HepG2 (cell line): ENCODE data around the gene UNC5A. TPM values are rescaled to one million over a fixed set of nuclear protein-coding genes. Genes with fewer than 3 reads are reported as not detected.
A peak's percentile ranks its signal among the peaks of the same experiment; 100 is the strongest.

ENCODE experiments used
- ATF7-NPFF ChIP-seq: sonication (generic); formaldehyde crosslinking; IDR thresholded peaks from 2 replicates; pipeline ENCODE4 v1.8.1; 2023; ENCODE audit warnings: mild to moderate bottlenecking, low read depth, missing genetic modification reagents, moderate library complexity
- BRD4 ChIP-seq: sonication (generic); formaldehyde crosslinking; IDR thresholded peaks from 2 replicates; pipeline ENCODE4 v1.4.0; 2020; ENCODE audit warnings: missing genetic modification reagents
- CBX1 ChIP-seq: IDR thresholded peaks from one replicate; pipeline ENCODE4 v1.6.1; 2016; ENCODE audit warnings: antibody characterized with exemption, low read depth
- FOSL2 ChIP-seq: sonication (generic); formaldehyde crosslinking; IDR thresholded peaks from 2 replicates; pipeline ENCODE4 v1.4.0; 2020; ENCODE audit warnings: missing genetic modification reagents
- FOXA1 ChIP-seq, 2 experiments: fragments of 450-650 bp in 1 of 2; sonication (generic) in 1 of 2; formaldehyde crosslinking in 1 of 2; IDR thresholded peaks; 2 replicates each; pipeline versions ENCODE4 v1.4.0 to v1.6.1; 2016 to 2020; ENCODE audit warnings: missing genetic modification reagents in 1 of 2
- GPN1 ChIP-seq: sonication (generic); formaldehyde crosslinking; IDR thresholded peaks from 2 replicates; pipeline ENCODE4 v1.5.1; 2020; ENCODE audit warnings: missing genetic modification reagents, borderline replicate concordance
- JUND ChIP-seq: sonication (generic); formaldehyde crosslinking; IDR thresholded peaks from 2 replicates; pipeline ENCODE4 v1.8.0; 2022; ENCODE audit warnings: mild to moderate bottlenecking, missing genetic modification reagents
- MAF1 ChIP-seq: sonication (generic); formaldehyde crosslinking; IDR thresholded peaks from 2 replicates; pipeline ENCODE4 v1.5.0; 2020; ENCODE audit warnings: missing genetic modification reagents, borderline replicate concordance
- NAIF1 ChIP-seq: sonication (generic); formaldehyde crosslinking; IDR thresholded peaks from 2 replicates; pipeline ENCODE4 v1.5.0; 2020; ENCODE audit warnings: mild to moderate bottlenecking, missing genetic modification reagents, borderline replicate concordance
- NBN ChIP-seq: fragments of 450-650 bp; conservative IDR thresholded peaks from 2 replicates; pipeline ENCODE4 v1.6.1; 2017
- PHF5A ChIP-seq: IDR thresholded peaks from one replicate; pipeline ENCODE4 v1.6.1; 2018; ENCODE audit warnings: low read depth, missing genetic modification reagents; ENCODE audit not compliant: unreplicated experiment
- RXRB ChIP-seq: IDR thresholded peaks from 2 replicates; pipeline ENCODE4 v1.6.1; 2016; ENCODE audit warnings: borderline replicate concordance, missing genetic modification reagents, missing compliant biosample characterization
- SP4 ChIP-seq: sonication (generic); formaldehyde crosslinking; IDR thresholded peaks from 2 replicates; pipeline ENCODE4 v1.8.1; 2023; ENCODE audit warnings: mild to moderate bottlenecking, missing genetic modification reagents
- STAG1 ChIP-seq: sonication (generic); formaldehyde crosslinking; IDR thresholded peaks from 2 replicates; pipeline ENCODE4 v1.4.0; 2020; ENCODE audit warnings: missing genetic modification reagents
- TMF1 ChIP-seq: sonication (generic); formaldehyde crosslinking; IDR thresholded peaks from 2 replicates; pipeline ENCODE4 v1.8.1; 2022; ENCODE audit warnings: low read depth, missing genetic modification reagents
- XRCC5 ChIP-seq: fragments of 200-400 bp; formaldehyde crosslinking; optimal IDR thresholded peaks from 2 replicates; pipeline ENCODE3; 2017; ENCODE audit warnings: mild to moderate bottlenecking, low read length
- ZFX ChIP-seq: sonication (generic); formaldehyde crosslinking; IDR thresholded peaks from 2 replicates; pipeline ENCODE4 v1.4.0; 2020; ENCODE audit warnings: mild to moderate bottlenecking, low read depth, missing genetic modification reagents, moderate library complexity
- ZNF121 ChIP-seq: sonication (generic); formaldehyde crosslinking; IDR thresholded peaks from 2 replicates; pipeline ENCODE4 v1.5.0; 2020; ENCODE audit warnings: mild to moderate bottlenecking, missing genetic modification reagents
- ZNF205 ChIP-seq: IDR thresholded peaks from 2 replicates; pipeline ENCODE4 v1.6.1; 2018; ENCODE audit warnings: missing biosample characterization, missing genetic modification reagents
- ZNF282 ChIP-seq: fragments of 450-650 bp; IDR thresholded peaks from 2 replicates; pipeline ENCODE4 v1.6.1; 2018; ENCODE audit not compliant: partially characterized antibody
- ZNF350 ChIP-seq: sonication (generic); formaldehyde crosslinking; IDR thresholded peaks from 2 replicates; pipeline ENCODE4 v1.4.0; 2020; ENCODE audit warnings: mild to moderate bottlenecking, low read depth, missing genetic modification reagents, borderline replicate concordance
- ZNF547 ChIP-seq: sonication (generic); formaldehyde crosslinking; IDR thresholded peaks from 2 replicates; pipeline ENCODE4 v1.5.1; 2020; ENCODE audit warnings: mild to moderate bottlenecking, missing genetic modification reagents
- ZNF549 ChIP-seq: sonication (generic); formaldehyde crosslinking; IDR thresholded peaks from 2 replicates; pipeline ENCODE4 v1.5.0; 2020; ENCODE audit warnings: missing genetic modification reagents
- ZNF670 ChIP-seq: sonication (generic); formaldehyde crosslinking; IDR thresholded peaks from 2 replicates; pipeline ENCODE4 v1.8.0; 2022; ENCODE audit warnings: mild to moderate bottlenecking, missing genetic modification reagents, borderline replicate concordance
- ZNF709 ChIP-seq: sonication (generic); formaldehyde crosslinking; IDR thresholded peaks from 2 replicates; pipeline ENCODE4 v1.5.0; 2020; ENCODE audit warnings: mild to moderate bottlenecking, missing genetic modification reagents
- ZNF850 ChIP-seq: sonication (generic); formaldehyde crosslinking; conservative IDR thresholded peaks from 2 replicates; pipeline ENCODE4 v1.9.0; 2021; ENCODE audit warnings: mild to moderate bottlenecking, missing genetic modification reagents
- polyA plus RNA-seq, 8 experiments: library from polyadenylated mRNA; depleted of rRNA in 3 of 8; stranded (reverse) in 7 of 8; unstranded in 1 of 8; fragments of >200 nt; fragmentation: Illumina TruSeq in 4 of 8; extraction: Trizol in 4 of 8; gene quantifications; 2 replicates each; pipeline versions ENCODE4 v1.2.1 to v1.2.3, GENCODE V29; 2011 to 2016; ENCODE audit warnings: low read depth in 4 of 8, missing spikeins in 1 of 8, mixed read lengths in 1 of 8; ENCODE audit not compliant: insufficient read depth in 1 of 8
- total RNA-seq, 5 experiments: library from RNA; depleted of rRNA; stranded (reverse); fragments of >200 nt; fragmentation: Illumina TruSeq; extraction: Trizol; gene quantifications; 2 replicates each; pipeline ENCODE4 v1.2.3, GENCODE V29; 2016; ENCODE audit warnings: low read depth in 1 of 5
- TF ChIP-seq, protein P1 (sequence below): sonication (generic); formaldehyde crosslinking; IDR thresholded peaks from 2 replicates; pipeline ENCODE4 v1.4.0; 2020; ENCODE audit warnings: missing genetic modification reagents, borderline replicate concordance
- TF ChIP-seq, protein P2 (sequence below): sonication (generic); formaldehyde crosslinking; IDR thresholded peaks from 2 replicates; pipeline ENCODE4 v1.4.0; 2020; ENCODE audit warnings: missing genetic modification reagents
- TF ChIP-seq, protein P3 (sequence below): sonication (generic); formaldehyde crosslinking; IDR thresholded peaks from 2 replicates; pipeline ENCODE4 v1.5.0; 2020; ENCODE audit warnings: missing genetic modification reagents

Gene UNC5A
- total and polyA plus RNA-seq, 2 of the 13 experiments (the other 11 are each of a cell fraction or from before 2014, with no cell fraction given) = not detected

DNA sequence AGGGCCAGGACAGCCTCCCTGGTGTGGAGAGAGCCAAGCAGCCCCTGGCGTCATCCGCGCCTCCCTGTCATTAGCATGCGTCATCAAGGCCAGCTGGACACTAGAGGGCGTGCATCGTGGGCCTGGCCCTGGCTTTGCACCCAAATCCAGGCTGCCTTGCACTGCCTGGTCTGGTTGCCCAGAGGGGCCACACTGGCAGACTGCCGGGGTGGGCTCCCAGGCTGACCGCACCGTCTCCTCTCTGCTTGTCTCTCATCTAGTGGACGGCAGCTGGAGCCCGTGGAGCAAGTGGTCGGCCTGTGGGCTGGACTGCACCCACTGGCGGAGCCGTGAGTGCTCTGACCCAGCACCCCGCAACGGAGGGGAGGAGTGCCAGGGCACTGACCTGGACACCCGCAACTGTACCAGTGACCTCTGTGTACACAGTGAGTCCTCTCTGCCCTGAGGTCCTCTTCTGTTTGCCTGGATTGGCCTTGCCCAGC is 59.8 kb downstream of the UNC5A start (continued):
- TF ChIP-seq ZNF547 (CRISPR knock-in tag) (no peak), TMF1 (CRISPR knock-in tag) (no peak), JUND (CRISPR knock-in tag) (peak; percentile 76; the same call in 1 of the 2 replicates), ZNF549 (CRISPR knock-in tag) (no peak), GPN1 (CRISPR knock-in tag) (no peak), STAG1 (CRISPR knock-in tag) (peak; percentile 57), ZNF709 (CRISPR knock-in tag) (no peak), NBN (no peak), XRCC5 (peak; percentile 74), ZNF282 (no peak), BRD4 (CRISPR knock-in tag) (no peak), ATF7-NPFF (CRISPR knock-in tag) (no peak), CBX1 (no peak), ZFX (CRISPR knock-in tag) (peak; percentile 55), SP4 (no peak), MAF1 (CRISPR knock-in tag) (no peak), FOXA1 (IDR thresholded peaks at IDR 0.05) (no peak), FOXA1 (CRISPR knock-in tag; IDR thresholded peaks at IDR 0.05) (peak; percentile 22; the same call in 1 of the 2 replicates), PHF5A (CRISPR knock-in tag) (no peak), ZNF350 (CRISPR knock-in tag) (no peak), ZNF205 (CRISPR knock-in tag) (no peak), FOSL2 (peak; percentile 86), NAIF1 (CRISPR knock-in tag) (no peak), ZNF670 (CRISPR knock-in tag) (no peak), ZNF850 (CRISPR knock-in tag) (no peak), ZNF121 (CRISPR knock-in tag) (no peak), RXRB (CRISPR knock-in tag) (no peak)
- TF ChIP-seq, protein P1, sequence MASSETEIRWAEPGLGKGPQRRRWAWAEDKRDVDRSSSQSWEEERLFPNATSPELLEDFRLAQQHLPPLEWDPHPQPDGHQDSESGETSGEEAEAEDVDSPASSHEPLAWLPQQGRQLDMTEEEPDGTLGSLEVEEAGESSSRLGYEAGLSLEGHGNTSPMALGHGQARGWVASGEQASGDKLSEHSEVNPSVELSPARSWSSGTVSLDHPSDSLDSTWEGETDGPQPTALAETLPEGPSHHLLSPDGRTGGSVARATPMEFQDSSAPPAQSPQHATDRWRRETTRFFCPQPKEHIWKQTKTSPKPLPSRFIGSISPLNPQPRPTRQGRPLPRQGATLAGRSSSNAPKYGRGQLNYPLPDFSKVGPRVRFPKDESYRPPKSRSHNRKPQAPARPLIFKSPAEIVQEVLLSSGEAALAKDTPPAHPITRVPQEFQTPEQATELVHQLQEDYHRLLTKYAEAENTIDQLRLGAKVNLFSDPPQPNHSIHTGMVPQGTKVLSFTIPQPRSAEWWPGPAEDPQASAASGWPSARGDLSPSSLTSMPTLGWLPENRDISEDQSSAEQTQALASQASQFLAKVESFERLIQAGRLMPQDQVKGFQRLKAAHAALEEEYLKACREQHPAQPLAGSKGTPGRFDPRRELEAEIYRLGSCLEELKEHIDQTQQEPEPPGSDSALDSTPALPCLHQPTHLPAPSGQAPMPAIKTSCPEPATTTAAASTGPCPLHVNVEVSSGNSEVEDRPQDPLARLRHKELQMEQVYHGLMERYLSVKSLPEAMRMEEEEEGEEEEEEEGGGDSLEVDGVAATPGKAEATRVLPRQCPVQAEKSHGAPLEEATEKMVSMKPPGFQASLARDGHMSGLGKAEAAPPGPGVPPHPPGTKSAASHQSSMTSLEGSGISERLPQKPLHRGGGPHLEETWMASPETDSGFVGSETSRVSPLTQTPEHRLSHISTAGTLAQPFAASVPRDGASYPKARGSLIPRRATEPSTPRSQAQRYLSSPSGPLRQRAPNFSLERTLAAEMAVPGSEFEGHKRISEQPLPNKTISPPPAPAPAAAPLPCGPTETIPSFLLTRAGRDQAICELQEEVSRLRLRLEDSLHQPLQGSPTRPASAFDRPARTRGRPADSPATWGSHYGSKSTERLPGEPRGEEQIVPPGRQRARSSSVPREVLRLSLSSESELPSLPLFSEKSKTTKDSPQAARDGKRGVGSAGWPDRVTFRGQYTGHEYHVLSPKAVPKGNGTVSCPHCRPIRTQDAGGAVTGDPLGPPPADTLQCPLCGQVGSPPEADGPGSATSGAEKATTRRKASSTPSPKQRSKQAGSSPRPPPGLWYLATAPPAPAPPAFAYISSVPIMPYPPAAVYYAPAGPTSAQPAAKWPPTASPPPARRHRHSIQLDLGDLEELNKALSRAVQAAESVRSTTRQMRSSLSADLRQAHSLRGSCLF (CRISPR knock-in tag) = no peak
- TF ChIP-seq, protein P2, sequence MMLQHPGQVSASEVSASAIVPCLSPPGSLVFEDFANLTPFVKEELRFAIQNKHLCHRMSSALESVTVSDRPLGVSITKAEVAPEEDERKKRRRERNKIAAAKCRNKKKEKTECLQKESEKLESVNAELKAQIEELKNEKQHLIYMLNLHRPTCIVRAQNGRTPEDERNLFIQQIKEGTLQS (CRISPR knock-in tag) = peak; percentile 70
- TF ChIP-seq, protein P3, sequence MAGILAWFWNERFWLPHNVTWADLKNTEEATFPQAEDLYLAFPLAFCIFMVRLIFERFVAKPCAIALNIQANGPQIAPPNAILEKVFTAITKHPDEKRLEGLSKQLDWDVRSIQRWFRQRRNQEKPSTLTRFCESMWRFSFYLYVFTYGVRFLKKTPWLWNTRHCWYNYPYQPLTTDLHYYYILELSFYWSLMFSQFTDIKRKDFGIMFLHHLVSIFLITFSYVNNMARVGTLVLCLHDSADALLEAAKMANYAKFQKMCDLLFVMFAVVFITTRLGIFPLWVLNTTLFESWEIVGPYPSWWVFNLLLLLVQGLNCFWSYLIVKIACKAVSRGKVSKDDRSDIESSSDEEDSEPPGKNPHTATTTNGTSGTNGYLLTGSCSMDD = no peak
